ENCODE results near the gene NASP. TPM values are rescaled to one million over a fixed set of nuclear protein-coding genes. Genes with fewer than 3 reads are reported as not detected.

The NASP gene
- total RNA-seq, 1 donor from 2014 or later: 55.9 TPM

DNA sequence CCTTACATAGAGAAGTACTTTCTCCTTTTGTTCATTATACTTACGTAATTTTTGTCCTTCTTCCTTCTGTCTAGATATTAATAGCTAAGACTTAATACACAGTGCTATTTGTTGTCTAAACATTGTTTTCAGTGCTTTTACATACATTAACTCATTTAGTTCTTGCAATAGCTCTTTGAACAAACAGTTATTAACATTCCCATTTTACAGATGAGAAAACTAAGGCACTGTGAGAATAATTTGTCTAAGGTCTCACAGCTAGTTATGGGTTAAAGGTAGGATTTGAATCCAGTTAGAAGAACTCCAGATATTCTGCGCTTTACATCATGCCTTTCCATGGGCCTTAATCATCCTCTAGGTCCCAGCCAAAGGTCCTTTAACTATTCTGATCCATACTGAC, 20.4 kb downstream of the NASP start:
- Mint-ChIP-seq H3K36me3 (ENCODE audit: low read depth, unreplicated experiment) (peaks cover 9% of the 10 kb centered on the region), H3K9me3 (ENCODE audit: unreplicated experiment) (no peaks in the 10 kb centered on the region), H3K27me3 (ENCODE audit: low read depth, unreplicated experiment) (no peaks in the 10 kb centered on the region), H3K4me3 (ENCODE audit: unreplicated experiment) (no peak overlapping the region), H3K27ac (ENCODE audit: unreplicated experiment) (no peak overlapping the region), H3K4me1 (ENCODE audit: low read depth, unreplicated experiment) (peaks cover 24% of the 10 kb centered on the region)
- H3K4me2 ChIP-seq (ENCODE audit: low read length): no peak overlapping the region
- peaks cover 15% of the 10 kb centered on the region for H3K36me3 ChIP-seq (ENCODE audit: insufficient read depth, low read length)
- TF ChIP-seq, protein P1, sequence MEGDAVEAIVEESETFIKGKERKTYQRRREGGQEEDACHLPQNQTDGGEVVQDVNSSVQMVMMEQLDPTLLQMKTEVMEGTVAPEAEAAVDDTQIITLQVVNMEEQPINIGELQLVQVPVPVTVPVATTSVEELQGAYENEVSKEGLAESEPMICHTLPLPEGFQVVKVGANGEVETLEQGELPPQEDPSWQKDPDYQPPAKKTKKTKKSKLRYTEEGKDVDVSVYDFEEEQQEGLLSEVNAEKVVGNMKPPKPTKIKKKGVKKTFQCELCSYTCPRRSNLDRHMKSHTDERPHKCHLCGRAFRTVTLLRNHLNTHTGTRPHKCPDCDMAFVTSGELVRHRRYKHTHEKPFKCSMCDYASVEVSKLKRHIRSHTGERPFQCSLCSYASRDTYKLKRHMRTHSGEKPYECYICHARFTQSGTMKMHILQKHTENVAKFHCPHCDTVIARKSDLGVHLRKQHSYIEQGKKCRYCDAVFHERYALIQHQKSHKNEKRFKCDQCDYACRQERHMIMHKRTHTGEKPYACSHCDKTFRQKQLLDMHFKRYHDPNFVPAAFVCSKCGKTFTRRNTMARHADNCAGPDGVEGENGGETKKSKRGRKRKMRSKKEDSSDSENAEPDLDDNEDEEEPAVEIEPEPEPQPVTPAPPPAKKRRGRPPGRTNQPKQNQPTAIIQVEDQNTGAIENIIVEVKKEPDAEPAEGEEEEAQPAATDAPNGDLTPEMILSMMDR (IDR thresholded peaks at IDR 0.05; ENCODE audit: insufficient read depth, low read depth, low read length): no peak
- no peak for TF ChIP-seq EZH2 (IDR thresholded peaks at IDR 0.05; ENCODE audit: insufficient read depth, low read length)
- H3K9me3 ChIP-seq (ENCODE audit: insufficient read depth, low read depth, low read length): no peaks in the 10 kb centered on the region
- no peak overlapping the region for H3K27ac ChIP-seq (ENCODE audit: low read depth, low read length)
- no peak for DNase-seq (ENCODE audit: low read depth)
- H4K20me1 ChIP-seq (ENCODE audit: insufficient read depth, low read length): peaks cover 21% of the 10 kb centered on the region
- peaks cover 43% of the 10 kb centered on the region for H3K79me2 ChIP-seq (ENCODE audit: insufficient read depth, low read length)
- no peak overlapping the region for H3K4me3 ChIP-seq (ENCODE audit: insufficient read depth, low read depth, low read length)
- FAIRE-seq: no peak
- H3K9ac ChIP-seq (ENCODE audit: low read length): no peak overlapping the region
- H2AFZ ChIP-seq (ENCODE audit: low read depth, low read length): no peak overlapping the region
- H3K27me3 ChIP-seq (ENCODE audit: insufficient read depth, low read length): no peaks in the 10 kb centered on the region
- no peaks in the 10 kb centered on the region for H3K4me1 ChIP-seq (ENCODE audit: insufficient read depth, low read length)

DNA sequence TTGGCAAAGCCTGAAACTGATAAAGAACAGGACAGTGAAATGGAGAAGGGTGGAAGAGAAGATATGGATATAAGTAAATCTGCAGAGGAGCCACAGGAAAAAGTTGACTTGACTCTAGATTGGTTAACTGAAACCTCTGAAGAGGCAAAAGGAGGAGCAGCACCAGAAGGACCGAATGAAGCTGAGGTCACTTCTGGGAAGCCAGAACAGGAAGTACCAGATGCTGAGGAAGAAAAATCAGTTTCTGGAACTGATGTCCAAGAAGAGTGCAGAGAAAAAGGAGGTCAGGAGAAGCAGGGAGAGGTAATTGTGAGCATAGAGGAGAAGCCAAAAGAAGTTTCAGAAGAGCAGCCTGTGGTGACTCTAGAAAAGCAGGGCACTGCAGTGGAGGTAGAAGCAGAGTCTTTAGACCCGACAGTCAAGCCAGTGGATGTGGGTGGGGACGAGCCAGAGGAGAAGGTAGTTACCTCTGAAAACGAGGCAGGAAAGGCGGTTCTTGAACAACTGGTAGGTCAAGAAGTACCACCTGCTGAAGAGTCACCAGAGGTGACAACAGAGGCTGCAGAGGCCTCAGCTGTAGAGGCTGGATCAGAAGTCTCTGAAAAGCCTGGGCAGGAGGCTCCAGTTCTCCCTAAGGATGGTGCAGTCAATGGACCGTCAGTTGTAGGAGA, 23.7 kb downstream of the NASP start:
- Histone ChIP-seq H3K36me3 (ENCODE audit: insufficient read depth, low read length) (peaks cover 19% of the 10 kb centered on the region), H3K9me3 (ENCODE audit: insufficient read depth, low read depth, low read length) (no peaks in the 10 kb centered on the region), H3K27me3 (ENCODE audit: insufficient read depth, low read length) (no peaks in the 10 kb centered on the region), H3K4me3 (ENCODE audit: insufficient read depth, low read depth, low read length) (no peak overlapping the region), H3K27ac (ENCODE audit: low read depth, low read length) (no peak overlapping the region), H3K79me2 (ENCODE audit: insufficient read depth, low read length) (peaks cover 19% of the 10 kb centered on the region), H3K4me2 (ENCODE audit: low read length) (no peak overlapping the region), H4K20me1 (ENCODE audit: insufficient read depth, low read length) (peaks cover 24% of the 10 kb centered on the region), H2AFZ (ENCODE audit: low read depth, low read length) (no peak overlapping the region), H3K4me1 (ENCODE audit: insufficient read depth, low read length) (no peaks in the 10 kb centered on the region), H3K9ac (ENCODE audit: low read length) (no peak overlapping the region)
- H3K4me1 Mint-ChIP-seq (ENCODE audit: low read depth, unreplicated experiment): peaks cover 13% of the 10 kb centered on the region
- peaks cover 14% of the 10 kb centered on the region for H3K36me3 Mint-ChIP-seq (ENCODE audit: low read depth, unreplicated experiment)
- DNase-seq (ENCODE audit: low read depth) (no peak), FAIRE-seq (no peak)
- H3K27me3 Mint-ChIP-seq (ENCODE audit: low read depth, unreplicated experiment): no peaks in the 10 kb centered on the region
- H3K27ac Mint-ChIP-seq (ENCODE audit: unreplicated experiment): no peak overlapping the region
- TF ChIP-seq EZH2 (IDR thresholded peaks at IDR 0.05; ENCODE audit: insufficient read depth, low read length): no peak
- TF ChIP-seq, protein P1 (IDR thresholded peaks at IDR 0.05; ENCODE audit: insufficient read depth, low read depth, low read length): no peak
- no peaks in the 10 kb centered on the region for H3K9me3 Mint-ChIP-seq (ENCODE audit: unreplicated experiment)
- H3K4me3 Mint-ChIP-seq (ENCODE audit: unreplicated experiment): no peak overlapping the region

Data from astrocyte (in vitro differentiated cells and primary cell).